HUES48 (cell line): Measurements from ENCODE around the gene NXF2B.
"Not testable (repeated sequence)": the region's sequence is repeated elsewhere in the genome, so short reads cannot be mapped to it uniquely, and the experiment has no call there.

Source experiments
- H3K27ac ChIP-seq: one replicate; pipeline ENCODE4 v1.7.0; 2013; ENCODE audit warnings: low read depth, low read length, inconsistent platforms
- H3K27me3 ChIP-seq: 2 replicates; pipeline ENCODE4 v1.6.1; 2013; ENCODE audit warnings: mild to moderate bottlenecking, low read length; ENCODE audit not compliant: control insufficient read depth, insufficient read depth
- H3K36me3 ChIP-seq: 2 replicates; pipeline ENCODE4 v1.6.1; 2013; ENCODE audit warnings: low read length; ENCODE audit not compliant: control insufficient read depth, insufficient read depth
- H3K4me1 ChIP-seq: 2 replicates; pipeline ENCODE4 v1.6.1; 2013; ENCODE audit warnings: mild to moderate bottlenecking, low read length; ENCODE audit not compliant: control insufficient read depth, insufficient read depth
- H3K4me3 ChIP-seq: 2 replicates; pipeline ENCODE4 v1.5.1; 2013; ENCODE audit warnings: mild to moderate bottlenecking, low read depth, low read length
- H3K9ac ChIP-seq: 2 replicates; pipeline ENCODE4 v1.6.1; 2013; ENCODE audit warnings: mild to moderate bottlenecking, low read depth, low read length, moderate library complexity
- H3K9me3 ChIP-seq: 2 replicates; pipeline ENCODE4 v1.6.1; 2013; ENCODE audit warnings: low read length; ENCODE audit not compliant: control insufficient read depth, insufficient read depth

NXF2B gene

GRCh38 chrX:102439908-102440307 is at the start of gene NXF2B:
Gene NXF2B, minus strand, starts transcription at chrX:102440008. Its CDS starts 59,972 bp downstream, at chrX:102380036.
- H3K27ac ChIP-seq, H3K4me3 ChIP-seq, H3K9ac ChIP-seq, H3K9me3 ChIP-seq, H3K27me3 ChIP-seq, H3K36me3 ChIP-seq, H3K4me1 ChIP-seq: not testable (repeated sequence)

GRCh38 chrX:102478765-102479164 is 39.0 kb upstream of the NXF2B start:
- H3K4me1 ChIP-seq, H3K4me3 ChIP-seq, H3K9ac ChIP-seq, H3K27ac ChIP-seq, H3K27me3 ChIP-seq, H3K36me3 ChIP-seq, H3K9me3 ChIP-seq: not testable (repeated sequence)

GRCh38 chrX:102471762-102472220 is 32.0 kb upstream of the NXF2B start, which contains the start of gene TCP11X2:
Gene TCP11X2, minus strand, starts transcription at chrX:102471812.
- H3K36me3 ChIP-seq, H3K27ac ChIP-seq, H3K9ac ChIP-seq, H3K4me3 ChIP-seq, H3K4me1 ChIP-seq, H3K9me3 ChIP-seq, H3K27me3 ChIP-seq: not testable (repeated sequence)

GRCh38 chrX:102470215-102470614 is 30.4 kb upstream of the NXF2B start:
- not testable (repeated sequence) for H3K9me3 ChIP-seq, H3K4me3 ChIP-seq, H3K27ac ChIP-seq, H3K9ac ChIP-seq, H3K27me3 ChIP-seq, H3K36me3 ChIP-seq, H3K4me1 ChIP-seq

GRCh38 chrX:102458615-102459014 is 18.8 kb upstream of the NXF2B start:
- H3K36me3 ChIP-seq, H3K9ac ChIP-seq, H3K4me1 ChIP-seq, H3K27ac ChIP-seq, H3K4me3 ChIP-seq, H3K27me3 ChIP-seq, H3K9me3 ChIP-seq: not testable (repeated sequence)

- not testable (repeated sequence) for H3K36me3 ChIP-seq, H3K9me3 ChIP-seq, H3K27ac ChIP-seq, H3K4me1 ChIP-seq, H3K4me3 ChIP-seq, H3K9ac ChIP-seq, H3K27me3 ChIP-seq
Observed at GRCh38 chrX:102414493-102414892, 25.3 kb downstream of the NXF2B start.

GRCh38 chrX:102345916-102346315 is 93.9 kb downstream of the NXF2B start:
- H3K27me3 ChIP-seq, result no peaks in the 10 kb centered on the region
- no peak overlapping the region for H3K9ac ChIP-seq
- no peaks in the 10 kb centered on the region for H3K36me3 ChIP-seq
- no peak overlapping the region for H3K27ac ChIP-seq
- no peaks in the 10 kb centered on the region for H3K4me1 ChIP-seq
- H3K9me3 ChIP-seq, result peaks cover 54% of the 10 kb centered on the region
- H3K4me3 ChIP-seq, result no peak overlapping the region

GRCh38 chrX:102341867-102342266 is 97.9 kb downstream of the NXF2B start:
- H3K27ac ChIP-seq, result no peak overlapping the region
- H3K9me3 ChIP-seq, result peaks cover 64% of the 10 kb centered on the region
- H3K27me3 ChIP-seq, result no peaks in the 10 kb centered on the region
- no peaks in the 10 kb centered on the region for H3K36me3 ChIP-seq
- H3K4me1 ChIP-seq, result no peaks in the 10 kb centered on the region
- H3K4me3 ChIP-seq, result no peak overlapping the region
- no peak overlapping the region for H3K9ac ChIP-seq

GRCh38 chrX:102339312-102340298 is 100.2 kb downstream of the NXF2B start:
- Histone ChIP-seq H3K27ac (no peak overlapping the region), H3K4me1 (no peaks in the 10 kb centered on the region), H3K9ac (no peak overlapping the region), H3K36me3 (no peaks in the 10 kb centered on the region), H3K9me3 (peaks cover 52% of the 10 kb centered on the region), H3K4me3 (no peak overlapping the region), H3K27me3 (no peaks in the 10 kb centered on the region)

GRCh38 chrX:102338162-102338561 is 101.6 kb downstream of the NXF2B start:
- Histone ChIP-seq H3K4me1 (no peaks in the 10 kb centered on the region), H3K27me3 (no peaks in the 10 kb centered on the region), H3K27ac (no peak overlapping the region), H3K9ac (no peak overlapping the region), H3K9me3 (peaks cover 46% of the 10 kb centered on the region), H3K36me3 (no peaks in the 10 kb centered on the region), H3K4me3 (no peak overlapping the region)
